HG03025 (cell line): ENCODE data around the gene NEURL1.
"Not testable (repeated sequence)": the region's sequence is repeated elsewhere in the genome, so short reads cannot be mapped to it uniquely, and the experiment has no call there.

Source experiments
- ATAC-seq: cut with Tn5 transposase; IDR thresholded peaks from one replicate; pipeline ENCODE4 v1.9.1; 2021; ENCODE audit warnings: mild to moderate bottlenecking, moderate library complexity; ENCODE audit not compliant: unreplicated experiment, low FRiP score

NEURL1 gene

GRCh38 chr10:103600325-103600724, 106.8 kb downstream of the NEURL1 start:
- no peak for ATAC-seq

- ATAC-seq: no peak
Observed at GRCh38 chr10:103600956-103601569, 107.6 kb downstream of the NEURL1 start.

GRCh38 chr10:103602028-103602851, 108.7 kb downstream of the NEURL1 start:
- no peak for ATAC-seq

GRCh38 chr10:103602852-103603155, 109.3 kb downstream of the NEURL1 start:
- ATAC-seq: no peak

- no peak for ATAC-seq
Observed at GRCh38 chr10:103603382-103603781, 109.9 kb downstream of the NEURL1 start.

GRCh38 chr10:103605359-103606096, 112.0 kb downstream of the NEURL1 start:
- ATAC-seq: no peak

- ATAC-seq: not testable (repeated sequence)
Observed at GRCh38 chr10:103606097-103606438, 112.6 kb downstream of the NEURL1 start.

- ATAC-seq: not testable (repeated sequence)
Observed at GRCh38 chr10:103607051-103607450, 113.5 kb downstream of the NEURL1 start.

GRCh38 chr10:103608056-103608455, 114.6 kb downstream of the NEURL1 start:
- ATAC-seq: not testable (repeated sequence)

- no peak for ATAC-seq
Observed at GRCh38 chr10:103609231-103610082, 116.0 kb downstream of the NEURL1 start.

GRCh38 chr10:103610083-103610472, 116.6 kb downstream of the NEURL1 start:
- no peak for ATAC-seq

- no peak for ATAC-seq
Observed at GRCh38 chr10:103610921-103611511, 117.5 kb downstream of the NEURL1 start.

GRCh38 chr10:103612462-103613365, 119.2 kb downstream of the NEURL1 start:
- no peak for ATAC-seq

GRCh38 chr10:103613616-103614015, 120.1 kb downstream of the NEURL1 start:
- no peak for ATAC-seq

GRCh38 chr10:103614306-103615158, 121.0 kb downstream of the NEURL1 start:
- no peak for ATAC-seq

GRCh38 chr10:103616705-103617601, 123.4 kb downstream of the NEURL1 start:
- no peak for ATAC-seq

GRCh38 chr10:103617602-103618385, 124.3 kb downstream of the NEURL1 start:
- ATAC-seq: no peak
